ENCODE measurements around the gene ITIH5.

ITIH5 gene

GRCh38 chr10:7523656-7524055 lies 143.1 kb downstream of the ITIH5 start:
- no peak for DNase-seq (ENCODE audit: low read depth, low spot score)
- in situ Hi-C loops (cut with HindIII; ENCODE audit: low sequenced_read_pairs), result no loop called here
- TF ChIP-seq CTCF (IDR thresholded peaks at IDR 0.05; ENCODE audit: low read depth, low read length), result no peak
- H3K4me3 ChIP-seq (ENCODE audit: low read depth, low read length), result no peak overlapping the region

- in situ Hi-C loops (cut with HindIII; ENCODE audit: low sequenced_read_pairs), result no loop called here
Measured at GRCh38 chr10:7520507-7521485, 146.0 kb downstream of the ITIH5 start.

GRCh38 chr10:7519351-7519750 lies 147.4 kb downstream of the ITIH5 start:
- in situ Hi-C loops (cut with HindIII; ENCODE audit: low sequenced_read_pairs), result no loop called here
- no peak for DNase-seq (ENCODE audit: low read depth, low spot score)
- no peak for TF ChIP-seq CTCF (IDR thresholded peaks at IDR 0.05; ENCODE audit: low read depth, low read length)
- H3K4me3 ChIP-seq (ENCODE audit: low read depth, low read length), result no peak overlapping the region

More at GRCh38 chr10:7520507-7521485, 146.0 kb downstream of the ITIH5 start:
- DNase-seq (ENCODE audit: low read depth, low spot score), result no peak
- H3K4me3 ChIP-seq (ENCODE audit: low read depth, low read length), result no peak overlapping the region
- no peak for TF ChIP-seq CTCF (IDR thresholded peaks at IDR 0.05; ENCODE audit: low read depth, low read length)

GRCh38 chr10:7518693-7519092 lies 148.1 kb downstream of the ITIH5 start:
- DNase-seq (ENCODE audit: low read depth, low spot score), result no peak
- no peak for TF ChIP-seq CTCF (IDR thresholded peaks at IDR 0.05; ENCODE audit: low read depth, low read length)
- in situ Hi-C loops (cut with HindIII; ENCODE audit: low sequenced_read_pairs), result no loop called here
- no peak overlapping the region for H3K4me3 ChIP-seq (ENCODE audit: low read depth, low read length)

GRCh38 chr10:7515439-7515838 lies 151.3 kb downstream of the ITIH5 start:
- DNase-seq (ENCODE audit: low read depth, low spot score), result no peak
- no peak overlapping the region for H3K4me3 ChIP-seq (ENCODE audit: low read depth, low read length)
- TF ChIP-seq CTCF (IDR thresholded peaks at IDR 0.05; ENCODE audit: low read depth, low read length), result no peak
- in situ Hi-C loops (cut with HindIII; ENCODE audit: low sequenced_read_pairs), result no loop called here

GRCh38 chr10:7513936-7514335 lies 152.8 kb downstream of the ITIH5 start:
- TF ChIP-seq CTCF (IDR thresholded peaks at IDR 0.05; ENCODE audit: low read depth, low read length), result no peak
- DNase-seq (ENCODE audit: low read depth, low spot score), result no peak
- in situ Hi-C loops (cut with HindIII; ENCODE audit: low sequenced_read_pairs), result no loop called here
- H3K4me3 ChIP-seq (ENCODE audit: low read depth, low read length), result no peak overlapping the region

Data from astrocyte of the spinal cord (primary cell).